Measurements from ENCODE around the gene NDUFB7. TPM values are rescaled to one million over a fixed set of nuclear protein-coding genes. Genes with fewer than 3 reads are reported as not detected.
"Not testable (repeated sequence)": the region's sequence is repeated elsewhere in the genome, so short reads cannot be mapped to it uniquely, and the experiment has no call there.

NDUFB7 gene
- polyA plus RNA-seq, 1 experiment, result 97.3 TPM

DNA sequence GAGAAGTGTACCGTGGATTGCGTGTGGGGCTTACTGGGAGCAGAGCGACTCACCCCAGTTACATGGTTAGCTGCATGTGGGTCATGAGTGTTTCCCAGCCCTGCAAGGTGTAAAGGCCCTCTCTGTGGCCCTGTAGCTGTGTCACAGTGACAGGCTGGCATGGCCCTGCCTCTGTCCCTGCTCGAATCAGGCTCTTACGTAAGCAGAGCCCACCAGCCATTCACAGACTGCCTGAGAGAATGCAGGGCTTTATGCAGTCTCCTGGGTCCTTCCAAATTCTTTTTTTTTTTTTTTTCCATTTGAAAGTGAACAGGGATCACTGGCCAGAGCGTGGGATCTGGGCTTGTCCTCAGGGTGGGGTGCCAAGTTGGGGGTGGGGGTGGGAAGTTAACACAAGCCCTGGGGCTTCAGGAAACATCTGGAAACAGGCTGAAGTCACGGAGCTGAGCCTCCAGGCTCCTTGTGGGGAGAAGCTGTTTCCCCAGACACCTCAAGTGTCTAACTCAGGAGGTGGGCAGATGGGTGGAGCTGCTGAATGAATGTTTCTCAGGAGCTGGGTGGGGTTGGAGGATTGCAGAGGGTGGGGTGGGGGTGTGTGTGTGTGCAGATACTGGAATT is 29.0 kb downstream of the NDUFB7 start:
- CTCF ChIA-PET, result interaction anchor here (0.6 to 1.5 kb wide), 3 partner anchors 14 to 420 kb away, joined by 4 to 8 read pairs (median 5); no protein-coding TSS in a partner anchor
- POLR2A ChIA-PET, result no interaction called here
- no peak overlapping the region for H3K4me3 ChIP-seq (ENCODE audit: low read depth, low read length)
- no peak overlapping the region for H3K27ac ChIP-seq (ENCODE audit: low read depth, low read length)
- H3K9me3 ChIP-seq (ENCODE audit: control insufficient read depth, insufficient read depth, low read length), result no peaks in the 10 kb centered on the region; the same call in 1 of the 2 replicates
- no peaks in the 10 kb centered on the region for H3K27me3 ChIP-seq (ENCODE audit: control insufficient read depth, insufficient read depth, low read length)
- DNase-seq (ENCODE audit: low read depth, low spot score), result no peak
- TF ChIP-seq, protein P1, sequence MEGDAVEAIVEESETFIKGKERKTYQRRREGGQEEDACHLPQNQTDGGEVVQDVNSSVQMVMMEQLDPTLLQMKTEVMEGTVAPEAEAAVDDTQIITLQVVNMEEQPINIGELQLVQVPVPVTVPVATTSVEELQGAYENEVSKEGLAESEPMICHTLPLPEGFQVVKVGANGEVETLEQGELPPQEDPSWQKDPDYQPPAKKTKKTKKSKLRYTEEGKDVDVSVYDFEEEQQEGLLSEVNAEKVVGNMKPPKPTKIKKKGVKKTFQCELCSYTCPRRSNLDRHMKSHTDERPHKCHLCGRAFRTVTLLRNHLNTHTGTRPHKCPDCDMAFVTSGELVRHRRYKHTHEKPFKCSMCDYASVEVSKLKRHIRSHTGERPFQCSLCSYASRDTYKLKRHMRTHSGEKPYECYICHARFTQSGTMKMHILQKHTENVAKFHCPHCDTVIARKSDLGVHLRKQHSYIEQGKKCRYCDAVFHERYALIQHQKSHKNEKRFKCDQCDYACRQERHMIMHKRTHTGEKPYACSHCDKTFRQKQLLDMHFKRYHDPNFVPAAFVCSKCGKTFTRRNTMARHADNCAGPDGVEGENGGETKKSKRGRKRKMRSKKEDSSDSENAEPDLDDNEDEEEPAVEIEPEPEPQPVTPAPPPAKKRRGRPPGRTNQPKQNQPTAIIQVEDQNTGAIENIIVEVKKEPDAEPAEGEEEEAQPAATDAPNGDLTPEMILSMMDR (IDR thresholded peaks at IDR 0.05; ENCODE audit: low read depth, low read length), result no peak

DNA sequence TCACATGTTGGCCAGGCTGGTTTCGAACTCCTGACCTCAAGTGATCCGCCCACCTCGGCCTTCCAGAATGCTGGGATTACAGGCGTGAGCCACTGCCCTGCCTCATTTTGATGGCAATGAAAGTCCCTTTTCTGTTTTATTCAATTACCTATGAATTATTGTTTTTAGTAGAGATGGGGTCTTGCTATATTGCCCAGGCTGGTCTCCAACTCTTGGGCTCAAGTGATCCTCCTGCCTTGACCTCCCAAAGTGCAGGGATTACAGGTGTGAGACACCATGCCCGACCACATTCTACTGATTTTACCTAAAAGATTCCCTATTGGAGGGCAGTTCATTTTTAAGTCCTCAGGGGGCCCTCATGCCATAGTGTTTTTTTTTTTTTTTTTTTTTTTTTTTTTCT is 29.9 kb downstream of the NDUFB7 start:
- CTCF ChIA-PET, result interaction anchor here (0.6 to 1.5 kb wide), 2 partner anchors 14 to 419 kb away, joined by 5 to 8 read pairs; no protein-coding TSS in a partner anchor
- H3K4me3 ChIP-seq (ENCODE audit: low read depth, low read length); DNase-seq (ENCODE audit: low read depth, low spot score); H3K9me3 ChIP-seq (ENCODE audit: control insufficient read depth, insufficient read depth, low read length); H3K27me3 ChIP-seq (ENCODE audit: control insufficient read depth, insufficient read depth, low read length); H3K27ac ChIP-seq (ENCODE audit: low read depth, low read length); POLR2A ChIA-PET: not testable (repeated sequence)

DNA sequence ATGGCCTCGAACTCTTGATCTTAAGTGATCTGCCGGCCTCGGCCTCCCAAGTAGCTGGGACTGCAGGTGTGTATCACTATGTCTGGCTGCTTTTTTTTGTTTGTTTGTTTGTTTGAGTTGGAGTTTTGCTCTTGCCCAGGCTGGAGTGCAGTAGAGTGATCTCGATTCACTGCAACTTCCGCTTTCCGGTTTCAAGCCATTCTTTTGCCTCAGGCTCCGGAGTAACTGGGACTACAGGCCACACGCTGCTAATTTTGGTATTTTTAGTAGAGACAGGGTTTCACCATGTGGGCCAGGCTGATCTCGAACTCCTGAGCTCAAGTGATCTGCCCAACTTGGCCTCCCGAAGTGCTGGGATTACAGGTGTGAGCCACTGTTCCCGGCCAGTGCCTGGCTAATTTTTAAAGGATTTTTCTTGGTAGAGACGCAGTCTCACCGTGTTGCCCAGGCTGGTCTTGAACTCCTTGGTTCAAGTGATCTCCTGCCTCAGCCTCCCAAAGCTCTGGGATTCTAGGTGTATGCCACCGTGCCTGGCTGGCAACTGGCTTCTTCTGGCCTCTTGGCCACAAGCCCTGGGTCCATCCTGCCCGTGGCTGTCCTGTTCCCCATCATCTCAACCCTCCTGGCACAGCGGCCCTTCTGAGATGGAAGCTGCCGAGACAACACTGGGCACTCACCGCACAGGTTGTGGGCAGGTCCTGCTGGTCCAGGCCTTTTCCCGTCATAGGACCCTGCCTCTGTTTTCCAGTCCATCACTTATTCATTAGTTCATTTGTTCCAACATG is 30.9 kb downstream of the NDUFB7 start:
- H3K27ac ChIP-seq (ENCODE audit: low read depth, low read length), result no peak overlapping the region
- CTCF ChIA-PET, result interaction anchor here (1.5 kb wide), 1 partner anchor 16 kb away, joined by 4 read pairs; no protein-coding TSS in a partner anchor
- no peaks in the 10 kb centered on the region for H3K27me3 ChIP-seq (ENCODE audit: control insufficient read depth, insufficient read depth, low read length)
- no peaks in the 10 kb centered on the region; the same call in 1 of the 2 replicates for H3K9me3 ChIP-seq (ENCODE audit: control insufficient read depth, insufficient read depth, low read length)
- no peak for DNase-seq (ENCODE audit: low read depth, low spot score)
- POLR2A ChIA-PET, result no interaction called here
- TF ChIP-seq, protein P1 (IDR thresholded peaks at IDR 0.05; ENCODE audit: low read depth, low read length), result no peak
- H3K4me3 ChIP-seq (ENCODE audit: low read depth, low read length), result no peak overlapping the region

DNA sequence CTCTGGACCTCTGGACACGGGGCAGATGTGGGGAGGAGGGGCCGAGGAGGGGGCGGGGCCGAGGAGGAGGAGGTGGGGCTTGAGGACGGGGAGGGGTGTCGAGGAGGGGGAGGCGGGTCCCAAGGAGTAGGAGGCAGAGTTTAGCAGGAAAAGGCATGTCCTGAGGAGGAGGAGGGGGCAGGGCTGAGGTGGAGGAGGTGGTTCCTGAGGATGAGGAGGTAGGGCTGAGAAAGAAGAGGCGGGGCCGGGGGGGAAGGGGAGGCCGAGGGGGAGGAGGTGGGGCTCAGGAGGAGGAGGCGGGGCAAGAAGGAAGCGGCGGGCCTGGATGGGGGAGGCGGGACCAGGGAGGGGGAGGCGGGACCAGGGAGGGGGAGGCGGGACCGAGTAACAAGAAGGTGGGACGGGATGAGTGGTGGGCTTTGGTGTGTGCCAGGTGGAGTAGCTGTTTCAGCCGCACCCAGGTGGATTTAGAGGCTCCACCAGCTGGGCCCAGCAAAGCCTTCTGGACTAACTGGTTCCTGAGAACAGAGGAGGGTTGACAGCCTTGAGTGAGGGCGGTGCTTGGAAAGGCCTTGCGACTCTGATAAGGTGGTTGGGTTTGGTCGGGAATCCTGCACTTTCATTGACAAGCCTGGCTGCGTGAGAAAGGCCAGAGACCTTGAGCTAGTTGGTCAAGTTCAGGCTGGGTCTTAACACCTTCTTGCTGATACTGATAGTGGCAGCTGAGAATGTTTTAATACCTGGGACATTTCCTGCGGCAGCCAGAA is 34.8 kb downstream of the NDUFB7 start:
- ChIA-PET CTCF (interaction anchor here (0.7 to 2.4 kb wide), 3 partner anchors 19 to 769 kb away, joined by 3 to 17 read pairs (median 5); no protein-coding TSS in a partner anchor), POLR2A (interaction anchor here (0.7 kb wide), 1 partner anchor 570 kb away, joined by 4 read pairs; the partner anchor contains the start of gene SYDE1)
- H3K27me3 ChIP-seq (ENCODE audit: control insufficient read depth, insufficient read depth, low read length), result no peaks in the 10 kb centered on the region
- H3K9me3 ChIP-seq (ENCODE audit: control insufficient read depth, insufficient read depth, low read length), result no peaks in the 10 kb centered on the region
- TF ChIP-seq, protein P1 (IDR thresholded peaks at IDR 0.05; ENCODE audit: low read depth, low read length), result no peak
- H3K27ac ChIP-seq (ENCODE audit: low read depth, low read length), result no peak overlapping the region
- no peak overlapping the region for H3K4me3 ChIP-seq (ENCODE audit: low read depth, low read length)
- no peak for DNase-seq (ENCODE audit: low read depth, low spot score)

DNA sequence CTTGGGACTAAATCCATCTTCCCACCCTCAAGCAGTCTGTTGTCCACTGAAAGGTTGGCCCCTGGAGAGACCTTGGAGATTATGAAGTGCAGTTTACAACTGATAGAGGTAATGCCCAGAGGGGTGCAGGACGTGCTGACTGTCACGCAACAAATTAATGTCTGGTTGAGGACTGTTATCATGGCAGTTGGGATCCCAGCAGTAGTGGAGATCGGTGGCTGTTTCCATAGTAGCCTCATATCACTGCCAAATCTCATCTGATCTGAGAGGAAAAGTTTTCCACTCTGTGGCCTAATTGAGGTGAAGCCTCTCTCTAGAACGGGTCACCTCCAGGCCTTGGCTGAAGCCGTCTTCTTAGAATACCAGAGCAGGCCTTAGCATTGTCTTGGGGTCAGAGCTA is 38.4 kb downstream of the NDUFB7 start:
- no peak for DNase-seq (ENCODE audit: low read depth, low spot score)
- TF ChIP-seq, protein P1 (IDR thresholded peaks at IDR 0.05; ENCODE audit: low read depth, low read length), result no peak
- POLR2A ChIA-PET, result no interaction called here
- H3K9me3 ChIP-seq (ENCODE audit: control insufficient read depth, insufficient read depth, low read length), result no peaks in the 10 kb centered on the region
- CTCF ChIA-PET, result interaction anchor here (0.7 kb wide), 1 partner anchor 1448 kb away, joined by 4 read pairs; no protein-coding TSS in a partner anchor
- H3K27me3 ChIP-seq (ENCODE audit: control insufficient read depth, insufficient read depth, low read length), result no peaks in the 10 kb centered on the region
- no peak overlapping the region for H3K27ac ChIP-seq (ENCODE audit: low read depth, low read length)
- no peak overlapping the region for H3K4me3 ChIP-seq (ENCODE audit: low read depth, low read length)

Data from AG04450 (cell line).